NT2/D1 (cell line): ENCODE data around the gene BRD4.

Experiments
- DNase-seq: peaks from one replicate; pipeline ENCODE4 v3.0.0-alpha.2; 2011; ENCODE audit warnings: low read depth, low spot score
- H3K27me3 ChIP-seq: 2 replicates; pipeline ENCODE4 v1.6.0; 2011; ENCODE audit warnings: mild to moderate bottlenecking; ENCODE audit not compliant: insufficient read length, insufficient read depth
- H3K36me3 ChIP-seq: 2 replicates; pipeline ENCODE4 v1.6.1; 2011; ENCODE audit warnings: mild to moderate bottlenecking, low read length, mixed read lengths; ENCODE audit not compliant: insufficient read depth, insufficient read length
- H3K4me1 ChIP-seq: 2 replicates; pipeline ENCODE4 v1.5.1; 2011; ENCODE audit not compliant: insufficient read depth, insufficient read length
- H3K4me3 ChIP-seq: 2 replicates; pipeline ENCODE4 v1.5.1; 2011; ENCODE audit warnings: low read depth; ENCODE audit not compliant: insufficient read length
- H3K9ac ChIP-seq: 2 replicates; pipeline ENCODE4 v1.6.0; 2011; ENCODE audit warnings: low read depth; ENCODE audit not compliant: insufficient read length
- H3K9me3 ChIP-seq: 2 replicates; pipeline ENCODE4 v1.5.1; 2011; ENCODE audit warnings: mild to moderate bottlenecking, low read length; ENCODE audit not compliant: insufficient read depth
- SUZ12 ChIP-seq: IDR thresholded peaks from 2 replicates; pipeline ENCODE4 v1.6.1; 2011; ENCODE audit not compliant: insufficient read length, insufficient read depth; ENCODE audit errors: extremely low read depth
- YY1 ChIP-seq: IDR thresholded peaks from 2 replicates; pipeline ENCODE4 v1.6.1; 2011; ENCODE audit not compliant: insufficient read length, insufficient read depth
- ZNF274 ChIP-seq: IDR thresholded peaks from 2 replicates; pipeline ENCODE4 v1.6.1; 2011; ENCODE audit warnings: mild to moderate bottlenecking, low read depth, low read length

Gene BRD4

DNA sequence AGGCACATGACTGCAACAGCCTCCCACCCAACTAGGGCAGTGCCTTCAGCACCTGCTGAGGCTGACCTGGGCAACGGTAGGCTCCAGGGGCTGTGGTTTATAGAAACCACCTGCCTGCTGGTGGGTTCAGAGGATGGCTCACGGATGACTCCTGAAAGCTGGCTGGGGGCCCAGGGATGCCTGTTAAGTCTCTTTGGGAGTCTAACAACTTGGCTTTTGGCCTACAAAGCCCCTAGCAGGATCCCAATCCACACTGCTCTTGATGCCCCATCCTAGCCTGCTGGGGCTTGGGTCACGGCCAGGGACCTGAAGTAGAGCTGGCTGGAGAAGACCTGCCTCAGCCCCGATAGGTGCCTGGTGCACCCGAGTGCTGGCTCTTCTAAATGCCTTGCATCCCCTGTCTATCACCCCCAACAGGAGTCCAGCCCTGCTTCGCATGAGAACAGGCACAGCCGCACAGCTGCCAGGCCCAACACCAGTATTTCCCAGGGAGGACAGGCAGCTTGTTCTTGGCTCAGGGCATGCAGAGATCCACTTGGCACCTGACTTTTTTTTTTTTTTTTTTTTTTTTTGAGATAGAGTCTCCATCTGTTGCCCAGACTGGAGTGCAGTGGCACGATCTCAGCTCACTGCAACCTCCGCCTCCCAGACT is 91.0 kb downstream of the BRD4 start:
- Histone ChIP-seq H3K9ac (no peak overlapping the region), H3K4me3 (no peak overlapping the region), H3K4me1 (peaks cover 9% of the 10 kb centered on the region), H3K27me3 (no peaks in the 10 kb centered on the region), H3K9me3 (no peaks in the 10 kb centered on the region), H3K36me3 (peaks cover 92% of the 10 kb centered on the region)
- TF ChIP-seq ZNF274 (no peak), YY1 (no peak), SUZ12 (no peak)
- DNase-seq: no peak

DNA sequence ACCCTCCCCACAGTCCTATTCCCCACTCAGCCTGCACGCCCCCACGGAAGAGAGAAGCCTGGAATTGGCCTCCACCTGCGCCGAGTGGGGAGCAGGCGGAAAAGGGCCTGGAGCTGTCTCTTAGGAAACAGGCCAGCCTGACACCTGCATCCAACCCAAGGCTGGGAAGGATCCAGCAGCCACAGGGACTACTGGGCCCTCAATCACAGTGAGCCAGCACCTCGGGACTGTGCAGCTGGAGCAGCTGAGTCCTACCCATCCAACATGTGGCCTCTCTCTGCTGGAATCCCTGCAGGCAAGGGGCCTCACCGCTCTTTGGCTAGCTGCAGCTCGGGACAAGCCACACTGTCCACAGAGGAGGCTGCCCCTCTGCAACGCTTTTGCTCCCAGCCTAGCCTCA is 91.8 kb downstream of the BRD4 start:
- no peak for DNase-seq
- Histone ChIP-seq H3K9ac (no peak overlapping the region), H3K4me1 (peaks cover 6% of the 10 kb centered on the region), H3K9me3 (no peaks in the 10 kb centered on the region), H3K27me3 (no peaks in the 10 kb centered on the region), H3K36me3 (peaks cover 92% of the 10 kb centered on the region), H3K4me3 (no peak overlapping the region)
- no peak for TF ChIP-seq YY1
- no peak for TF ChIP-seq ZNF274
- TF ChIP-seq SUZ12: no peak

DNA sequence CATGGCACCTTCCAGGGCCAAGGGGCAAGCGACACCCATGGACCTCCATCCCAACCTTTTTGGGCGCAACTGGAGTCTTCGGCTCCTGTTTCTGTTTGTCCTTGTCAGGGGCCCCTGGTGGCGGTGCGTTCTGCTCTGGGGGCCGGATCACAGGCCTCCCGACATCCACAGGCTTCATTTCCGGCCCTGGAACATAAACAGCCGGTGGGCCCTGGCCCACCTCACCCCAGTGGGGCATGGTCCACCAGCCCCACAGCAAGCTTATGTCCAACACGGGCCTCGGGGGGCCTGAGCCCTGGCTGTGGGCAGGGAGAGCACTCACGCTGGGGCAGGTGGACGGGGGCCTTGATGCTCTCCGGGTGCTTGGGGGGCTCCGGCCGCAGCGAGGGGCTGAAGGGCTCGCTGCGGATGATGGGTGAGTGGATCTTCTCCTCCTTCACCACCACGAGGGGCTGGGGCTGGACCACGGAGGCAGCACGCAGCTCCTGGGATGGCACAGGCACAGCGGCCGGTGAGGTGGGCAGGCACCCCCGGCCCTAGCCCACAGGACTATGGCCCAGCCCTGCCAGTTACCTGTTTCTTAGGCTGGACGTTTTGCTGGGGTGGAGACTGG is 92.9 kb downstream of the BRD4 start:
- no peaks in the 10 kb centered on the region for H3K9me3 ChIP-seq
- H3K27me3 ChIP-seq: no peaks in the 10 kb centered on the region
- H3K36me3 ChIP-seq: peaks cover 88% of the 10 kb centered on the region
- peaks cover 6% of the 10 kb centered on the region for H3K4me1 ChIP-seq
- H3K9ac ChIP-seq: no peak overlapping the region
- no peak for DNase-seq
- no peak overlapping the region for H3K4me3 ChIP-seq
- no peak for TF ChIP-seq SUZ12
- TF ChIP-seq YY1: no peak
- TF ChIP-seq ZNF274: no peak

DNA sequence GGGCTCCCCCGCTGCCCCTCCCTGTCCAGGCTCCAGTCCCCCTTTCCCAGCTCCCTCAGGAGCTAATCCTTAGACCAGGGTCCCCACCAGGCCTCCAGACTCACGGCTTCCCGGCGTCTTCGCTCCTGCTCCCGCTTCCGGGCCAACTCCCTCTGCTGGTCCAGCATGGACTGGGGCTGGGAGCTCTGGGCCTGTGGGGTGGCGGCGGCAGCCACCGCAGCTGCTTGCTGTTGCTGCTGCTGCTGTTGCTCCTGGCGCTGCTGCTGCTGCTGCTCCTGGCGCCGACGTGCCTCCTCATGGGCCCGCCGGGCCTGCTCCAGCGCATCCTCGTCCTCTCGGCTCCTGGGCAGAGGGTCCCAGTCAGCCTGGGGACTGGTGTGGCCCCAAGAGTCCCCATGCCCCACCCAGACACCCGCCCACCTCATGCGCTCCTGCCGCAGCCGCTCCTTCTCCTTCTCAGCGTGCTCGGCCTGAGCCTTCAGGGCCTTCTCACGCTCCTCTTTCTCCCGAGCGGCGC is 93.6 kb downstream of the BRD4 start:
- Histone ChIP-seq H3K4me1 (peaks cover 6% of the 10 kb centered on the region), H3K36me3 (peaks cover 82% of the 10 kb centered on the region), H3K9ac (no peak overlapping the region), H3K4me3 (no peak overlapping the region), H3K27me3 (no peaks in the 10 kb centered on the region), H3K9me3 (no peaks in the 10 kb centered on the region)
- no peak for DNase-seq
- TF ChIP-seq ZNF274 (no peak), SUZ12 (no peak), YY1 (no peak)

DNA sequence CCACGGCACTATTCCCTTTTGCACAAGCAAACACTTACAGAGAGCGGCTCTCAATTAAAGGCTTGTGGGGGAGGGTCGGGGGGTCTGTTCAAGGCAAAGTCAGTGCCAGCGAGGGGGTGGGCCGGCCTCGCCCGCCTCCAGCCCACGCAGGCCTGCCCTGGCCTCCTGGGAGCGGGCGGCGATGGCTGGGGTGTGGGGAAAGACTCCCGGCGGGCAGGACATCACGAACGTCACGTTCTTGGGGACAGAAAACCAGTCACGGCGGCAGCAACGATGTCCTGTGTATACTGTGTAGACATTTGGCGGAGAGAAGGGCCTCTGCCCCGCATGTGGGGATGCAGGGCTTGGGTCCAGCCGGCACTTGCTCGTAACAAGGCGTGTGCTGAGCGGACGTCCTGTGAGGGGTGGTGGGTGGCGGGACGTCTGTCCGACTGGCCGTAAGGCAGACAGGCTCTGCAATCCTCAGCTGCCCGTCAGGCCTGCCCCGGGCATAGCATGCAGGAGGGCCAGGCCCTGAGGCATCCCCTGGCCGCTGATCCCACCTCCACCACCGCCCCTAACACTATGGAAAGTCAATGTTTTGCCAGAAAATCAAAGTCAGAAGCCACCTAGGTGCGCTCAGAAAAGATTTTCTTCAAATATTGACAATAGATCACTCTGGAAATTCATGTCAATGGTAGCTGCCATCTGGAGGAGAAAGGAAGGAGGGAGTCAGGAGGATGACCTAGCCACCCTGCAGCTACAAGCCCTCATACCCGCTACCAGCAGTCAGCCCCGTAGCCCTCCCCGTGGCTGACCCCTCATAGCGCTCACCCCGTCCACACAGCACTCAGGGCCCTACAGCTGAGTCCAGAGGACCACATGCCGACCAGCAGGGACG is 94.3 kb downstream of the BRD4 start:
- DNase-seq: no peak
- Histone ChIP-seq H3K27me3 (no peaks in the 10 kb centered on the region), H3K36me3 (peaks cover 75% of the 10 kb centered on the region), H3K4me1 (peaks cover 2% of the 10 kb centered on the region), H3K9ac (no peak overlapping the region), H3K9me3 (no peaks in the 10 kb centered on the region), H3K4me3 (no peak overlapping the region)
- no peak for TF ChIP-seq YY1
- no peak for TF ChIP-seq SUZ12
- TF ChIP-seq ZNF274: no peak

DNA sequence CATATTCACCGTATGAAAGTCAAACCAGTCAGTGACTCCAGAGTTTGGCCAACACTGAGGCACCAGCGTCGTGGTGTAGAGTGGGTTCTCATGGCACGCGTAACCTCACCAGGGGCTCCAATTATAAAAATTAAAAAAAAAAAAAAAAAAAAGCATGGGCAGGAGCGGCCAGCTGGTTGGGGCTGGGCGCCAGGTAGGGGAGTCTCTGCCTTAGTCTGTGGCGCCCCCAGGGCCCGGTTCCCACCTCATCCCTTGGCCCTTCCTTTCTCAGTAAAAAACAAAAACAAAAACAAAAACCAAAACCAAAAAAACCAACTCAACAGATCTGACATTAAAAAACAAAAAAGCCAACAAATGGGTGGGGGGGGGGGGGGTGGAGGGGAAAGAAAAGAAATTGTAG is 95.5 kb downstream of the BRD4 start:
- H3K9me3 ChIP-seq: no peaks in the 10 kb centered on the region
- H3K36me3 ChIP-seq: peaks cover 66% of the 10 kb centered on the region
- no peak for DNase-seq
- peaks cover 4% of the 10 kb centered on the region for H3K27me3 ChIP-seq
- TF ChIP-seq SUZ12: no peak
- TF ChIP-seq YY1: no peak
- TF ChIP-seq ZNF274: no peak
- no peak overlapping the region for H3K9ac ChIP-seq
- H3K4me1 ChIP-seq: peaks cover 2% of the 10 kb centered on the region
- H3K4me3 ChIP-seq: no peak overlapping the region

DNA sequence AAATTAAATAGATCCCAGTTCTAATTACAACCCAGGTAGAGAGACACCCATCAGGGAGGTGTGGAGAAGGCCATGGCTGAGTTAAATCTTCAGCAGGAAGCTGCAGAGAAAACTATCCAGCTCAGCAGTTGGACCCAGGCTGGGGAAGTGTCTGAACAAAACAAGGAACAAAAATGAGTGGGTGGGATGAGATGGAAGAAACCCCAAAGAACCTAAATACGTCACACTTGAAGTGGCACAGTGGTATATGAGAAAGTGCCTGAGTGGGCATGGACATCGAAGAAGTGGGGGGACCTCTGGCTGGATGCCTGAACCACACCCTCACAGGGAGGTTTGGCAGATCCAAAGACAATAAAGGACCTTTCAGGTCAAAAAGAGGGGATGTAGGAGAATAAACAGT is 96.6 kb downstream of the BRD4 start:
- peaks cover 60% of the 10 kb centered on the region for H3K36me3 ChIP-seq
- peaks cover 9% of the 10 kb centered on the region for H3K4me1 ChIP-seq
- H3K9ac ChIP-seq: no peak overlapping the region
- peaks cover 7% of the 10 kb centered on the region for H3K27me3 ChIP-seq
- TF ChIP-seq SUZ12 (no peak), ZNF274 (no peak), YY1 (no peak)
- no peak overlapping the region for H3K4me3 ChIP-seq
- no peaks in the 10 kb centered on the region for H3K9me3 ChIP-seq
- no peak for DNase-seq
